Endothelial cell of umbilical vein (primary cell): ENCODE results near the gene LECT2. TPM values are rescaled to one million over a fixed set of nuclear protein-coding genes. Genes with fewer than 3 reads are reported as not detected.

Experiments
- BruUV-seq: library from RNA; stranded (reverse); fragments of 400-500 nt; replicated peaks from 2 replicates; lab custom pipeline; 2021; lab: Mats Ljungman, UMichigan
- CTCF ChIA-PET: fragments of 300-600, 350-600 bp; sonication (Branson Sonifier 250); formaldehyde crosslinking; loops from one replicate; lab custom pipeline; 2021; ENCODE audit warnings: antibody characterized with exemption, inconsistent platforms; lab: Charles Lee
- POLR2A ChIA-PET: fragments of 300-600, 350-600 bp; sonication (Branson Sonifier 250); formaldehyde crosslinking; loops from one replicate; lab custom pipeline; 2021; ENCODE audit warnings: antibody characterized with exemption, inconsistent platforms; lab: Charles Lee
- DNase-seq: peaks from one replicate; pipeline ENCODE4 v3.0.0-alpha.2; 2011; ENCODE audit warnings: low read depth, low spot score
- FAIRE-seq: peaks from 2 replicates; lab custom pipeline; 2011; peaks lifted over from hg19 to GRCh38; lab: Jason Lieb, UNC
- H2AFZ ChIP-seq: 2 replicates; pipeline ENCODE4 v1.6.0; 2012; ENCODE audit warnings: low read depth, low read length, control low read depth, inconsistent platforms
- H3K27ac ChIP-seq: 2 replicates; pipeline ENCODE4 v1.5.1; 2011; ENCODE audit warnings: low read depth, mild to moderate bottlenecking, control low read depth, low read length, moderate library complexity; ENCODE audit not compliant: insufficient read depth
- H3K27me3 ChIP-seq, 2 experiments: 2 replicates each; pipeline versions ENCODE4 v1.6.0 to v1.6.1; 2011; ENCODE audit warnings: low read length in 2 of 2, mixed read lengths in 1 of 2; ENCODE audit not compliant: control insufficient read depth in 2 of 2, insufficient read depth in 2 of 2
- H3K36me3 ChIP-seq, 2 experiments: 2 replicates in 1 of 2; 3 replicates in 1 of 2; pipeline ENCODE4 v1.5.1; 2011; ENCODE audit warnings: low read length in 2 of 2, mild to moderate bottlenecking in 1 of 2, moderate library complexity in 1 of 2; ENCODE audit not compliant: control insufficient read depth in 2 of 2, insufficient read depth in 2 of 2; ENCODE audit errors: extremely low read depth in 1 of 2
- H3K4me1 ChIP-seq: 3 replicates; pipeline ENCODE4 v1.5.1; 2011; ENCODE audit warnings: mild to moderate bottlenecking, low read length; ENCODE audit not compliant: control insufficient read depth, insufficient read depth; ENCODE audit errors: extremely low read depth
- H3K4me2 ChIP-seq: 2 replicates; pipeline ENCODE4 v1.6.1; 2011; ENCODE audit warnings: low read length, control low read depth, mixed read lengths; ENCODE audit not compliant: insufficient read depth
- H3K4me3 ChIP-seq, 3 experiments: fragments of 200-600 bp in 1 of 3; sonication (generic), shearing (Covaris generic) in 1 of 3; replicated peaks in 1 of 3; 2 replicates each; pipeline ENCODE4 v1.5.1; 2011 to 2016; ENCODE audit warnings: control low read depth in 3 of 3, low read length in 3 of 3, mild to moderate bottlenecking in 2 of 3, inconsistent platforms in 1 of 3, low read depth in 1 of 3, moderate library complexity in 1 of 3; ENCODE audit not compliant: insufficient read depth in 1 of 3
- H3K79me2 ChIP-seq: 2 replicates; pipeline ENCODE4 v1.6.0; 2012; ENCODE audit warnings: low read length, inconsistent platforms; ENCODE audit not compliant: control insufficient read depth, insufficient read depth
- H3K9ac ChIP-seq: replicated peaks from 2 replicates; pipeline ENCODE3; 2011; ENCODE audit warnings: low read length, control low read depth; ENCODE audit not compliant: insufficient read depth; ENCODE audit errors: extremely low read depth
- H3K9me1 ChIP-seq: replicated peaks from 3 replicates; pipeline ENCODE4 v1.6.0; 2011; ENCODE audit warnings: mild to moderate bottlenecking, low read length; ENCODE audit not compliant: control insufficient read depth, insufficient read depth; ENCODE audit errors: extremely low read depth
- H3K9me3 ChIP-seq: replicated peaks from 2 replicates; pipeline ENCODE4 v1.5.1; 2012; ENCODE audit warnings: low read length, inconsistent platforms; ENCODE audit not compliant: control insufficient read depth, insufficient read depth
- H4K20me1 ChIP-seq: replicated peaks from 2 replicates; pipeline ENCODE3; 2011; ENCODE audit warnings: mild to moderate bottlenecking, low read length; ENCODE audit not compliant: control insufficient read depth, insufficient read depth; ENCODE audit errors: extremely low read depth
- CTCF ChIP-seq, 2 donors: IDR thresholded peaks; 1 replicate in 1 of 2; 2 replicates in 1 of 2; pipeline ENCODE4 v1.5.1; 2011; ENCODE audit warnings: low read length in 2 of 2, mild to moderate bottlenecking in 2 of 2, moderate library complexity in 2 of 2, control low read depth in 1 of 2, inconsistent platforms in 1 of 2, low read depth in 1 of 2; ENCODE audit not compliant: insufficient read depth in 1 of 2; ENCODE audit errors: extremely low read depth in 1 of 2
- FOS ChIP-seq: IDR thresholded peaks from 2 replicates; pipeline ENCODE4 v1.6.1; 2011; ENCODE audit warnings: mild to moderate bottlenecking, low read length, moderate library complexity, borderline replicate concordance; ENCODE audit not compliant: insufficient read depth
- JUN ChIP-seq: IDR thresholded peaks from 2 replicates; pipeline ENCODE4 v1.6.1; 2011; ENCODE audit warnings: borderline replicate concordance, low read depth; ENCODE audit not compliant: insufficient read length, insufficient read depth
- MAX ChIP-seq: IDR thresholded peaks from 2 replicates; pipeline ENCODE4 v1.6.1; 2011; ENCODE audit not compliant: insufficient read depth, insufficient read length
- POLR2AphosphoS5 ChIP-seq: IDR thresholded peaks from 2 replicates; pipeline ENCODE4 v1.6.1; 2012; ENCODE audit warnings: low read depth, mild to moderate bottlenecking, control low read depth, low read length, moderate library complexity; ENCODE audit not compliant: insufficient read depth
- dilution Hi-C: fragments of 300-500 bp; cut with MboI; formaldehyde crosslinking; loops from one replicate; pipeline ENCODE4 v1.15.0; 2019; ENCODE audit warnings: low sequenced_read_pairs; ENCODE audit not compliant: extremely low pct_ligation_motif_present
- intact Hi-C: fragments of 100-400 bp; cut with micrococcal nuclease; formaldehyde crosslinking; loops from one replicate; pipeline ENCODE4 v1.10.0; 2022
- polyA plus RNA-seq, 4 experiments: library from polyadenylated mRNA; depleted of rRNA in 3 of 4; stranded (reverse) in 3 of 4; unstranded in 1 of 4; fragments of >200 nt; gene quantifications; 2 replicates each; pipeline versions ENCODE4 v1.2.1 to v1.2.3, GENCODE V29; 2011 to 2012; ENCODE audit warnings: missing spikeins in 1 of 4
- total RNA-seq: library from RNA; stranded (reverse); gene quantifications from 2 replicates; pipeline ENCODE4 v1.2.3, GENCODE V29; 2021

LECT2 gene
- total and polyA plus RNA-seq, 2 donors (not counting 3 experiments of a cell fraction or from before 2014, with no cell fraction given): not detected

- Histone ChIP-seq H3K9me1 (no peaks in the 10 kb centered on the region), H2AFZ (no peak overlapping the region), H3K4me2 (no peak overlapping the region), H3K79me2 (no peaks in the 10 kb centered on the region), H3K4me3 (no peak overlapping the region), H3K36me3 (no peaks in the 10 kb centered on the region), H3K27me3 (peaks cover 0 to 7% of the 10 kb centered on the region in 2 experiments), H4K20me1 (no peaks in the 10 kb centered on the region), H3K27ac (no peak overlapping the region), H3K9ac (no peak overlapping the region), H3K4me1 (peaks cover 10% of the 10 kb centered on the region), H3K9me3 (no peaks in the 10 kb centered on the region)
- ChIA-PET CTCF (interaction anchor here (0.6 to 1.6 kb wide), 4 partner anchors 9 to 102 kb away, joined by 3 to 5 read pairs (median 3); no protein-coding TSS in a partner anchor), POLR2A (no interaction called here)
- TF ChIP-seq POLR2AphosphoS5 (no peak), MAX (no peak), JUN (no peak), CTCF (IDR thresholded peaks at IDR 0.05; ENCODE audit: extremely low read depth in 1 of 2, insufficient read depth in 1 of 2, low read depth in 1 of 2, low read length in 2 of 2) (no peak)
- FAIRE-seq (no peak), DNase-seq (no peak)
- intact Hi-C loops (no loop called here), dilution Hi-C loops (no loop called here)
- BruUV-seq: no TSS peak
These were observed 25.8 kb upstream of the LECT2 start for GRCh38 chr5:135980620-135981019.

- DNase-seq (peak; percentile 44), FAIRE-seq (peak; percentile 67)
- Histone ChIP-seq H4K20me1 (no peaks in the 10 kb centered on the region), H3K79me2 (no peaks in the 10 kb centered on the region), H3K4me1 (peaks cover 10% of the 10 kb centered on the region), H3K4me2 (peak overlapping the region; percentile 9), H3K9me1 (no peaks in the 10 kb centered on the region), H2AFZ (no peak overlapping the region), H3K4me3 (no peak overlapping the region), H3K36me3 (no peaks in the 10 kb centered on the region), H3K9ac (peak overlapping the region; percentile 4), H3K27me3 (peaks cover 4 to 16% of the 10 kb centered on the region in 2 experiments), H3K27ac (no peak overlapping the region), H3K9me3 (no peaks in the 10 kb centered on the region)
- ChIA-PET POLR2A (no interaction called here), CTCF (interaction anchor here (0.7 to 1.6 kb wide), 4 partner anchors 49 to 103 kb away, joined by 3 to 5 read pairs (median 4); partner anchors contain the start of gene TGFBI)
- no peak for TF ChIP-seq JUN
- TF ChIP-seq MAX: no peak
- peak; percentile 27 for TF ChIP-seq FOS
- intact Hi-C loops: loop anchor here (5.0 kb wide), 1 partner anchor 92 kb away; no protein-coding TSS in a partner anchor
- dilution Hi-C loops: no loop called here
- BruUV-seq: no TSS peak
These were observed 24.7 kb upstream of the LECT2 start for GRCh38 chr5:135979510-135979909.
